ENCODE results near the gene NCR1.

DNA sequence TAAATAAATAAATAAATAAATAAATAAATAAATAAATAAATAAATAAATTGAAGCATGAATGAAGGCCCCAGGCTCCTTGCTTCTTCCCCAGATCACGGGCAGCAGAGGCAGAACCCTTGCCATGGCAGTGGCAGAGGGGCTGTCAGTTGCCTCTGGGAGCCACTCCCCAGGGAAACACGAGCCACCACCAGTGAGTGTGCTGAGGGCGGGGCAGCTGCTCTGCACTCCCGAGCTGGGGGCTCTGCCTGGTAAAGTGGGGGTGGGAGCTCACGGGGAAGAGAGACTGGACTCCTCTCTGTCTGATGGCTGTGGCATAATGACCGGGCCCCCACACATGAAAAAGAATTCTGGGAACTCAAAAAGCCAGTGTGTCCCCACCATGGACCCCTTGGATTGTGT is 24.1 kb upstream of the NCR1 start:
- TF ChIP-seq, protein P1, sequence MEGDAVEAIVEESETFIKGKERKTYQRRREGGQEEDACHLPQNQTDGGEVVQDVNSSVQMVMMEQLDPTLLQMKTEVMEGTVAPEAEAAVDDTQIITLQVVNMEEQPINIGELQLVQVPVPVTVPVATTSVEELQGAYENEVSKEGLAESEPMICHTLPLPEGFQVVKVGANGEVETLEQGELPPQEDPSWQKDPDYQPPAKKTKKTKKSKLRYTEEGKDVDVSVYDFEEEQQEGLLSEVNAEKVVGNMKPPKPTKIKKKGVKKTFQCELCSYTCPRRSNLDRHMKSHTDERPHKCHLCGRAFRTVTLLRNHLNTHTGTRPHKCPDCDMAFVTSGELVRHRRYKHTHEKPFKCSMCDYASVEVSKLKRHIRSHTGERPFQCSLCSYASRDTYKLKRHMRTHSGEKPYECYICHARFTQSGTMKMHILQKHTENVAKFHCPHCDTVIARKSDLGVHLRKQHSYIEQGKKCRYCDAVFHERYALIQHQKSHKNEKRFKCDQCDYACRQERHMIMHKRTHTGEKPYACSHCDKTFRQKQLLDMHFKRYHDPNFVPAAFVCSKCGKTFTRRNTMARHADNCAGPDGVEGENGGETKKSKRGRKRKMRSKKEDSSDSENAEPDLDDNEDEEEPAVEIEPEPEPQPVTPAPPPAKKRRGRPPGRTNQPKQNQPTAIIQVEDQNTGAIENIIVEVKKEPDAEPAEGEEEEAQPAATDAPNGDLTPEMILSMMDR (IDR thresholded peaks at IDR 0.05), result no peak
- no peak for TF ChIP-seq POLR2A (IDR thresholded peaks at IDR 0.05)
- no peak for TF ChIP-seq EP300 (IDR thresholded peaks at IDR 0.05)
